K562 (cell line): ENCODE results near the gene ITPR3. TPM values are rescaled to one million over a fixed set of nuclear protein-coding genes. Genes with fewer than 3 reads are reported as not detected.

Source experiments
- ASH1L ChIP-seq: fragments of 450-650 bp; IDR thresholded peaks from 2 replicates; pipeline ENCODE4 v1.6.1; 2018; ENCODE audit warnings: borderline replicate concordance, mild to moderate bottlenecking, low read depth; ENCODE audit not compliant: partially characterized antibody
- BACH1 ChIP-seq: fragments of 200-800 bp; sonication (Bioruptor generic); IDR thresholded peaks from 2 replicates; pipeline ENCODE4 v1.6.1; 2016; ENCODE audit warnings: missing genetic modification characterization, missing compliant biosample characterization
- BCOR ChIP-seq: fragments of 450-650 bp; IDR thresholded peaks from 2 replicates; pipeline ENCODE4 v1.6.1; 2016
- DPF2 ChIP-seq: fragments of 450-650 bp; IDR thresholded peaks from 2 replicates; pipeline ENCODE4 v1.6.1; 2016
- GATA2 ChIP-seq: sonication (generic); formaldehyde crosslinking; IDR thresholded peaks from 2 replicates; pipeline ENCODE4 v1.4.0; 2020; ENCODE audit warnings: mild to moderate bottlenecking, missing genetic modification reagents
- MAFF ChIP-seq: IDR thresholded peaks from 2 replicates; pipeline ENCODE4 v1.6.1; 2012; ENCODE audit warnings: low read length, improper control_type of control experiment
- NONO ChIP-seq, 2 experiments: fragments of 200-400 bp in 1 of 2; fragments of 450-650 bp in 1 of 2; formaldehyde crosslinking in 1 of 2; IDR thresholded peaks; 2 replicates each; pipeline ENCODE4 v1.6.1; 2017; ENCODE audit warnings: low read depth in 2 of 2, mild to moderate bottlenecking in 2 of 2, moderate library complexity in 2 of 2, low read length in 1 of 2
- NR3C1 ChIP-seq: sonication (generic); formaldehyde crosslinking; IDR thresholded peaks from 2 replicates; pipeline ENCODE4 v1.8.1; 2022; ENCODE audit warnings: missing genetic modification reagents
- PRMT5 ChIP-seq: sonication (generic); formaldehyde crosslinking; IDR thresholded peaks from 2 replicates; pipeline ENCODE4 v1.5.0; 2020; ENCODE audit warnings: missing genetic modification reagents
- RBM15 ChIP-seq: fragments of 200-400 bp; formaldehyde crosslinking; IDR thresholded peaks from 2 replicates; pipeline ENCODE4 v1.6.1; 2018; ENCODE audit warnings: mild to moderate bottlenecking, low read length, moderate library complexity; ENCODE audit not compliant: insufficient read depth
- TCFL5 ChIP-seq: fragments of 250-450 bp; sonication (Bioruptor Pico); conservative IDR thresholded peaks from 2 replicates; pipeline ENCODE4 v1.6.1; 2021; ENCODE audit warnings: mild to moderate bottlenecking, moderate library complexity, matching md5 sums
- ZKSCAN1 ChIP-seq: fragments of 150-350 bp; IDR thresholded peaks from 2 replicates; pipeline ENCODE4 v1.6.1; 2016; ENCODE audit warnings: low read depth, low read length
- ZNF239 ChIP-seq: fragments of 250-450 bp; sonication (Bioruptor Pico); IDR thresholded peaks from 2 replicates; pipeline ENCODE4 v1.4.0; 2020; ENCODE audit warnings: mild to moderate bottlenecking
- polyA plus RNA-seq, 8 experiments: library from polyadenylated mRNA; depleted of rRNA in 4 of 8; stranded (reverse) in 5 of 8; unstranded in 3 of 8; fragments of >200 nt; fragmentation: Nextera tagmentation in 2 of 8; fragmentation: Illumina TruSeq in 1 of 8; extraction: Ambion mirVana in 2 of 8; extraction: Trizol in 1 of 8; gene quantifications; 2 replicates each; pipeline versions ENCODE4 v1.2.1 to v1.2.3, GENCODE V29; 2011 to 2014; ENCODE audit warnings: inconsistent platforms in 1 of 8, missing spikeins in 1 of 8
- total RNA-seq, 7 experiments: library from RNA; depleted of rRNA in 6 of 7; stranded (reverse); fragments of >200 nt in 6 of 7; fragmentation: Illumina TruSeq in 2 of 7; extraction: Trizol in 2 of 7; gene quantifications; 2 replicates each; pipeline versions ENCODE4 v1.2.1 to v1.2.3, GENCODE V29; 2011 to 2021; ENCODE audit warnings: low replicate concordance in 1 of 7
- TF ChIP-seq, protein P1 (sequence below): fragments of 450-650 bp; IDR thresholded peaks from 2 replicates; pipeline ENCODE4 v1.6.1; 2018; ENCODE audit not compliant: partially characterized antibody
- TF ChIP-seq, protein P2 (sequence below): fragments of 250-450 bp; sonication (Bioruptor Pico); IDR thresholded peaks from 2 replicates; pipeline ENCODE4 v1.5.0; 2022; ENCODE audit warnings: mild to moderate bottlenecking
- TF ChIP-seq, protein P3 (sequence below), 2 experiments: IDR thresholded peaks; 2 replicates each; pipeline ENCODE4 v1.6.1; 2011; ENCODE audit warnings: borderline replicate concordance in 1 of 2, control low read depth in 1 of 2, low read depth in 1 of 2, low read length in 1 of 2, mild to moderate bottlenecking in 1 of 2, mixed read lengths in 1 of 2, moderate library complexity in 1 of 2; ENCODE audit not compliant: insufficient read depth in 1 of 2, insufficient read length in 1 of 2, poor library complexity in 1 of 2, severe bottlenecking in 1 of 2; ENCODE audit errors: extremely low read depth in 1 of 2
- TF ChIP-seq, protein P4 (sequence below): fragments of 200-800 bp; sonication (Bioruptor generic); IDR thresholded peaks from 2 replicates; pipeline ENCODE4 v1.6.1; 2017; ENCODE audit warnings: missing genetic modification characterization, missing compliant biosample characterization
- TF ChIP-seq, protein P5 (sequence below): sonication (generic); formaldehyde crosslinking; IDR thresholded peaks from 2 replicates; pipeline ENCODE4 v1.8.0; 2022; ENCODE audit warnings: mild to moderate bottlenecking, missing genetic modification reagents

The ITPR3 gene
- total and polyA plus RNA-seq, 9 of the 15 experiments (the other 6 are each of a cell fraction or from before 2014, with no cell fraction given), result 0.39 to 35.7 (median 13.2) TPM

DNA sequence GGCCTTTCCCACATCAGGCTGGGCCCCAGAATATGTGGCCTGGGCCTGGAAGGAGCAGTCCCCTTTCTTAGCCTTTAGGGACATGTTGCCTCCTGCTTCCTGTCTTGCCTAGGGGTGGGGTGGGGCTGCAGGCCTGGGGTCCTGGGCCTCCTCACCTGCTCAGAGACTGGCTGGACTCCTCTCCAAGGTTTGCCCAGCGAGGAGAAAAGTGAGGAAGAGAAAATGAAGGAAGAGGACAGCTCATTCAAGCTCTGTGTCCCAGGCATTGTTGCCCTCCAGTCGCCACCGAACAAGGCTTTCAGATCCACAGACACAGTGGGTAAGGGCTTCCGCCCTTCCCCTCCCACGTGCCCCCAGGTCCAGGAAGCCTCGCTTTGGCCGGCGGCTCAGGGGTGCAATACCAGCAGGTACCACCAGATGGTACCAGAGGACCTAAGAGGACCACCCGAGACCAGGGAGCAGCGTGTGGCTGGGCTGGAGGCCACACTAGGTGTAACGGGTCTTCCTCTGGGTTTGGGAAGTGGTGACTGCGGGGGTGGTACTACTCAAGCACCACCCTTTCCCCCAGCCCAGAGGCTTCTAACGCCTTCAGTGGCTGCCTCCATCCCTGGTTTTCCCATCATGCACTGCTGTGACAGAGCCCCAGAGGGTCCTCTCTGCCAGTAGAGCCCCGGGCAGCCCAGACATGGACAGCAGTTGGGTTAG lies 35.6 kb upstream of the ITPR3 start (continued):
- TF ChIP-seq, protein P1, sequence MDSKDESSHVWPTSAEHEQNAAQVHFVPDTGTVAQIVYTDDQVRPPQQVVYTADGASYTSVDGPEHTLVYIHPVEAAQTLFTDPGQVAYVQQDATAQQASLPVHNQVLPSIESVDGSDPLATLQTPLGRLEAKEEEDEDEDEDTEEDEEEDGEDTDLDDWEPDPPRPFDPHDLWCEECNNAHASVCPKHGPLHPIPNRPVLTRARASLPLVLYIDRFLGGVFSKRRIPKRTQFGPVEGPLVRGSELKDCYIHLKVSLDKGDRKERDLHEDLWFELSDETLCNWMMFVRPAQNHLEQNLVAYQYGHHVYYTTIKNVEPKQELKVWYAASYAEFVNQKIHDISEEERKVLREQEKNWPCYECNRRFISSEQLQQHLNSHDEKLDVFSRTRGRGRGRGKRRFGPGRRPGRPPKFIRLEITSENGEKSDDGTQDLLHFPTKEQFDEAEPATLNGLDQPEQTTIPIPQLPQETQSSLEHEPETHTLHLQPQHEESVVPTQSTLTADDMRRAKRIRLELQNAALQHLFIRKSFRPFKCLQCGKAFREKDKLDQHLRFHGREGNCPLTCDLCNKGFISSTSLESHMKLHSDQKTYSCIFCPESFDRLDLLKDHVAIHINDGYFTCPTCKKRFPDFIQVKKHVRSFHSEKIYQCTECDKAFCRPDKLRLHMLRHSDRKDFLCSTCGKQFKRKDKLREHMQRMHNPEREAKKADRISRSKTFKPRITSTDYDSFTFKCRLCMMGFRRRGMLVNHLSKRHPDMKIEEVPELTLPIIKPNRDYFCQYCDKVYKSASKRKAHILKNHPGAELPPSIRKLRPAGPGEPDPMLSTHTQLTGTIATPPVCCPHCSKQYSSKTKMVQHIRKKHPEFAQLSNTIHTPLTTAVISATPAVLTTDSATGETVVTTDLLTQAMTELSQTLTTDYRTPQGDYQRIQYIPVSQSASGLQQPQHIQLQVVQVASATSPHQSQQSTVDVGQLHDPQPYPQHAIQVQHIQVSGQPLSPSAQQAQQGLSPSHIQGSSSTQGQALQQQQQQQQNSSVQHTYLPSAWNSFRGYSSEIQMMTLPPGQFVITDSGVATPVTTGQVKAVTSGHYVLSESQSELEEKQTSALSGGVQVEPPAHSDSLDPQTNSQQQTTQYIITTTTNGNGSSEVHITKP, result no peak
- TF ChIP-seq, protein P2, sequence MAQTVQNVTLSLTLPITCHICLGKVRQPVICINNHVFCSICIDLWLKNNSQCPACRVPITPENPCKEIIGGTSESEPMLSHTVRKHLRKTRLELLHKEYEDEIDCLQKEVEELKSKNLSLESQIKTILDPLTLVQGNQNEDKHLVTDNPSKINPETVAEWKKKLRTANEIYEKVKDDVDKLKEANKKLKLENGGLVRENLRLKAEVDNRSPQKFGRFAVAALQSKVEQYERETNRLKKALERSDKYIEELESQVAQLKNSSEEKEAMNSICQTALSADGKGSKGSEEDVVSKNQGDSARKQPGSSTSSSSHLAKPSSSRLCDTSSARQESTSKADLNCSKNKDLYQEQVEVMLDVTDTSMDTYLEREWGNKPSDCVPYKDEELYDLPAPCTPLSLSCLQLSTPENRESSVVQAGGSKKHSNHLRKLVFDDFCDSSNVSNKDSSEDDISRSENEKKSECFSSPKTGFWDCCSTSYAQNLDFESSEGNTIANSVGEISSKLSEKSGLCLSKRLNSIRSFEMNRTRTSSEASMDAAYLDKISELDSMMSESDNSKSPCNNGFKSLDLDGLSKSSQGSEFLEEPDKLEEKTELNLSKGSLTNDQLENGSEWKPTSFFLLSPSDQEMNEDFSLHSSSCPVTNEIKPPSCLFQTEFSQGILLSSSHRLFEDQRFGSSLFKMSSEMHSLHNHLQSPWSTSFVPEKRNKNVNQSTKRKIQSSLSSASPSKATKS, result no peak
- no peak for TF ChIP-seq MAFF
- peak; percentile 91 for TF ChIP-seq ZKSCAN1
- no peak for TF ChIP-seq PRMT5 (CRISPR knock-in tag)
- TF ChIP-seq, protein P3, sequence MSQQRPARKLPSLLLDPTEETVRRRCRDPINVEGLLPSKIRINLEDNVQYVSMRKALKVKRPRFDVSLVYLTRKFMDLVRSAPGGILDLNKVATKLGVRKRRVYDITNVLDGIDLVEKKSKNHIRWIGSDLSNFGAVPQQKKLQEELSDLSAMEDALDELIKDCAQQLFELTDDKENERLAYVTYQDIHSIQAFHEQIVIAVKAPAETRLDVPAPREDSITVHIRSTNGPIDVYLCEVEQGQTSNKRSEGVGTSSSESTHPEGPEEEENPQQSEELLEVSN (IDR thresholded peaks at IDR 0.05; ENCODE audit: borderline replicate concordance in 1 of 2, extremely low read depth in 1 of 2, insufficient read depth in 1 of 2, insufficient read length in 1 of 2, low read depth in 1 of 2, low read length in 1 of 2, poor library complexity in 1 of 2, severe bottlenecking in 1 of 2), result peak; percentile 39 to 75
- TF ChIP-seq BACH1 (tag), result no peak
- no peak for TF ChIP-seq GATA2 (CRISPR knock-in tag)
- no peak for TF ChIP-seq TCFL5 (CRISPR knock-in tag)
- TF ChIP-seq, protein P4, sequence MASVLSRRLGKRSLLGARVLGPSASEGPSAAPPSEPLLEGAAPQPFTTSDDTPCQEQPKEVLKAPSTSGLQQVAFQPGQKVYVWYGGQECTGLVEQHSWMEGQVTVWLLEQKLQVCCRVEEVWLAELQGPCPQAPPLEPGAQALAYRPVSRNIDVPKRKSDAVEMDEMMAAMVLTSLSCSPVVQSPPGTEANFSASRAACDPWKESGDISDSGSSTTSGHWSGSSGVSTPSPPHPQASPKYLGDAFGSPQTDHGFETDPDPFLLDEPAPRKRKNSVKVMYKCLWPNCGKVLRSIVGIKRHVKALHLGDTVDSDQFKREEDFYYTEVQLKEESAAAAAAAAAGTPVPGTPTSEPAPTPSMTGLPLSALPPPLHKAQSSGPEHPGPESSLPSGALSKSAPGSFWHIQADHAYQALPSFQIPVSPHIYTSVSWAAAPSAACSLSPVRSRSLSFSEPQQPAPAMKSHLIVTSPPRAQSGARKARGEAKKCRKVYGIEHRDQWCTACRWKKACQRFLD (CRISPR knock-in tag), result peak; percentile 52; the same call in 1 of the 2 replicates
- TF ChIP-seq, protein P5, sequence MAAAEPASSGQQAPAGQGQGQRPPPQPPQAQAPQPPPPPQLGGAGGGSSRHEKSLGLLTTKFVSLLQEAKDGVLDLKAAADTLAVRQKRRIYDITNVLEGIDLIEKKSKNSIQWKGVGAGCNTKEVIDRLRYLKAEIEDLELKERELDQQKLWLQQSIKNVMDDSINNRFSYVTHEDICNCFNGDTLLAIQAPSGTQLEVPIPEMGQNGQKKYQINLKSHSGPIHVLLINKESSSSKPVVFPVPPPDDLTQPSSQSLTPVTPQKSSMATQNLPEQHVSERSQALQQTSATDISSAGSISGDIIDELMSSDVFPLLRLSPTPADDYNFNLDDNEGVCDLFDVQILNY (CRISPR knock-in tag), result no peak
- TF ChIP-seq NR3C1 (CRISPR knock-in tag), result no peak
- TF ChIP-seq NONO (IDR thresholded peaks at IDR 0.05; ENCODE audit: low read depth in 2 of 2, low read length in 1 of 2), result 0 out of 4 replicates have a peak, but pooled peaks of 1 of the 2 experiments have one; percentile 41
- TF ChIP-seq RBM15, result no peak
- TF ChIP-seq DPF2, result no peak
- no peak for TF ChIP-seq ZNF239 (CRISPR knock-in tag)
- TF ChIP-seq ASH1L, result no peak
- TF ChIP-seq BCOR, result no peak
